Upper lobe of right lung (tissue), 1 donor: ENCODE results near the gene RNASE8. TPM values are rescaled to one million over a fixed set of nuclear protein-coding genes. Genes with fewer than 3 reads are reported as not detected.
"Not testable (repeated sequence)": the region's sequence is repeated elsewhere in the genome, so short reads cannot be mapped to it uniquely, and the experiment has no call there.

Experiments
- ATAC-seq: fragments of 200-7000 bp; cut with Tn5 transposase; one replicate; pipeline ENCODE4 v1.9.1; 2020; ENCODE audit warnings: mild to moderate bottlenecking, moderate library complexity
- DNase-seq: peaks from one replicate; pipeline ENCODE4 v3.0.0-alpha.2; 2020
- H3K27ac ChIP-seq: fragments of 200-600 bp; one replicate; pipeline ENCODE4 v1.8.0; 2022
- H3K27me3 ChIP-seq: fragments of 200-600 bp; one replicate; pipeline ENCODE4 v1.8.0; 2022; ENCODE audit warnings: mild to moderate bottlenecking
- H3K36me3 ChIP-seq: fragments of 200-600 bp; one replicate; pipeline ENCODE4 v1.8.0; 2022
- H3K4me1 ChIP-seq: fragments of 200-600 bp; one replicate; pipeline ENCODE4 v1.8.0; 2022
- H3K4me3 ChIP-seq: fragments of 200-600 bp; one replicate; pipeline ENCODE4 v1.8.0; 2022; ENCODE audit warnings: mild to moderate bottlenecking
- H3K9me3 ChIP-seq: fragments of 200-600 bp; one replicate; pipeline ENCODE4 v1.8.0; 2022
- CTCF ChIP-seq: fragments of 200-600 bp; IDR thresholded peaks from one replicate; pipeline ENCODE4 v1.8.0; 2022; ENCODE audit warnings: antibody characterized with exemption
- intact Hi-C: fragments of 100-400 bp; cut with DNase I; formaldehyde crosslinking; loops from one replicate; pipeline ENCODE4 v1.11.0; 2022
- long read RNA-seq: library from polyadenylated mRNA; unstranded; transcript quantifications from one replicate; pipeline ENCODE4 v2.0.0, GENCODE V29; 2021
- total RNA-seq: library from RNA; stranded (reverse); fragmentation: NEBNext Ultra II Directional; extraction: Animal tissue kit (Norgen Biotek cat#: 25700); gene quantifications from one replicate; pipeline ENCODE4 v1.2.1, GENCODE V29; 2021
- donor health status: DM: no; HTN: yes; CAD: no; lungs with severe emphysema.

Gene RNASE8
- total RNA-seq, result not detected
- long read RNA-seq, result 0 reads

- ATAC-seq (peak; percentile 15), DNase-seq (no peak)
- H3K4me1 ChIP-seq, result no peaks in the 10 kb centered on the region
- H3K9me3 ChIP-seq, result no peaks in the 10 kb centered on the region
- H3K4me3 ChIP-seq, result no peak within 1 kb of the TSS
- no peaks in the 10 kb centered on the region for H3K27me3 ChIP-seq
- H3K27ac ChIP-seq, result no peak within 1 kb of the TSS
- TF ChIP-seq CTCF, result no peak
- intact Hi-C loops, result no loop called here
- no peaks in the 10 kb centered on the region for H3K36me3 ChIP-seq
Measured at GRCh38 chr14:21057803-21058675, at the start of gene RNASE8. TSS of gene RNASE8 (plus strand) at chr14:21057822. CDS start at chr14:21057893, 71 bp downstream.

- ATAC-seq, H3K4me3 ChIP-seq, H3K9me3 ChIP-seq, H3K4me1 ChIP-seq, DNase-seq, H3K27me3 ChIP-seq, intact Hi-C loops, H3K36me3 ChIP-seq, H3K27ac ChIP-seq: not testable (repeated sequence)
Measured at GRCh38 chr14:21009721-21010120, 47.9 kb upstream of the RNASE8 start.

GRCh38 chr14:21011136-21011535, 46.5 kb upstream of the RNASE8 start:
- Histone ChIP-seq H3K27me3 (no peaks in the 10 kb centered on the region), H3K4me1 (no peaks in the 10 kb centered on the region), H3K27ac (no peak overlapping the region), H3K9me3 (no peaks in the 10 kb centered on the region), H3K4me3 (no peak overlapping the region), H3K36me3 (no peaks in the 10 kb centered on the region)
- no peak for TF ChIP-seq CTCF
- intact Hi-C loops, result no loop called here
- ATAC-seq (no peak), DNase-seq (no peak)

- Histone ChIP-seq H3K9me3 (no peaks in the 10 kb centered on the region), H3K27ac (no peak overlapping the region), H3K4me3 (no peak overlapping the region), H3K27me3 (no peaks in the 10 kb centered on the region), H3K4me1 (peaks cover 7% of the 10 kb centered on the region), H3K36me3 (peaks cover 28% of the 10 kb centered on the region)
- TF ChIP-seq CTCF, result peak; percentile 94
- ATAC-seq (peak; percentile 93), DNase-seq (peak; percentile 76)
- intact Hi-C loops, result loop anchor here (5.0 kb wide), 1 partner anchor 78 kb away; no protein-coding TSS in a partner anchor
Measured at GRCh38 chr14:21014761-21015190, 42.8 kb upstream of the RNASE8 start.

GRCh38 chr14:21015312-21015711, 42.3 kb upstream of the RNASE8 start:
- peaks cover 33% of the 10 kb centered on the region for H3K36me3 ChIP-seq
- TF ChIP-seq CTCF, result no peak
- ATAC-seq (peak; percentile 46), DNase-seq (no peak)
- no peaks in the 10 kb centered on the region for H3K9me3 ChIP-seq
- H3K4me3 ChIP-seq, result no peak overlapping the region
- H3K4me1 ChIP-seq, result peaks cover 7% of the 10 kb centered on the region
- no peak overlapping the region for H3K27ac ChIP-seq
- H3K27me3 ChIP-seq, result no peaks in the 10 kb centered on the region
- intact Hi-C loops, result loop anchor here (5.0 kb wide), 1 partner anchor 77 kb away; no protein-coding TSS in a partner anchor
